Regular cardiac myocyte (primary cell): ENCODE data around the gene PARP15. TPM values are rescaled to one million over a fixed set of nuclear protein-coding genes. Genes with fewer than 3 reads are reported as not detected.

Experiments used
- total RNA-seq: library from RNA; depleted of rRNA; stranded (reverse); fragments of >200 nt; gene quantifications from 2 replicates; pipeline ENCODE4 v1.2.3, GENCODE V29; 2014

The PARP15 gene
- under 0.01 and 0.56 TPM in 2 replicates for total RNA-seq

GRCh38 chr3:122577409-122578031, at the start of gene PARP15:
Gene PARP15 (plus strand): TSS chr3:122577650. CDS start chr3:122577668, 18 bp downstream.

DNA sequence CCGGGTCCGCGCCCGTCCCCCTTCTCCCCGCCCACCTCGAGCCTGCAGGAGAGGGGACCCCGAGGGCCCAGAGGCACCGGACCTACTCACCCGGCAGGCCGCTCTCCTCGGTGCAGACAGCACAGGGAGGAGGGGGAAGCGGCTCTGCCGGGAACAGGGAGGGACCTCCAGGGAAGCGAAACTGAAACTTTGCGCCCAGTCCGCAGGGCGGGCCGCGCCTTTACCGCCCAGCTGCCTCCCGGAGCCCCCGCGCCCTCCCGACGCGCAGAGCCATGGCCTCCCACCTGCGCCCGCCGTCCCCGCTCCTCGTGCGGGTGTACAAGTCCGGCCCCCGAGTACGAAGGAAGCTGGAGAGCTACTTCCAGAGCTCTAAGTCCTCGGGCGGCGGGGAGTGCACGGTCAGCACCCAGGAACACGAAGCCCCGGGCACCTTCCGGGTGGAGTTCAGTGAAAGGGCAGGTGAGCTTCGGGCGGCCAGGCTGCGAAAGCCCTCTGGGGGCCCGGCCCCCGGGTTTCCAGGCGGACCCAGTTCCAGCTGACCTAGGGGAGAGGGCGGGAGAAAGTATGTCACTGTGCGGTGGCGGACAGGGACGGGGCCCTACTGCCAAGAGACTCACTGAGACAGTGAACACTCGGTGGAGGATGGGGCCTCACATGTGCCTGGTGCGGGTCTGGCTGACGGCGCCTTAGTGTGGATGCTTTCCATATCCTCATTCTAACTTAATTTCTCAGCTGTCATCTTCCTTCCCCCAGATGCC, 13.1 kb upstream of the PARP15 start, which contains the start of the genes DTX3L and PARP9:
Gene DTX3L (plus strand): TSS at position 184 of the 758 bp plus-strand sequence. CDS start 89 bp downstream, at position 273.
Gene PARP9 (minus strand): TSS at position 146 of the 758 bp plus-strand sequence. CDS start 4,680 bp downstream, outside the sequence.

GRCh38 chr3:122680475-122681283, 103.2 kb downstream of the PARP15 start, which contains the start of gene PARP14:
Gene PARP14 (plus strand): TSS chr3:122680839. CDS start chr3:122680884, 45 bp downstream.

Other genes starting within 250 kb of the PARP15 start
- gene MIX23, start 194.4 kb upstream of the PARP15 start, total RNA-seq, result 29.3 and 53.5 TPM in 2 replicates
- 20.1 and 33.0 TPM in 2 replicates for gene FAM162A, start 193.5 kb upstream of the PARP15 start, total RNA-seq
- gene WDR5B, start 161.6 kb upstream of the PARP15 start, total RNA-seq, result 4.2 and 5.0 TPM in 2 replicates
- gene KPNA1, start 62.7 kb upstream of the PARP15 start, total RNA-seq, result 21.4 and 33.4 TPM in 2 replicates
- gene PARP9, start 13.3 kb upstream of the PARP15 start, total RNA-seq, result 15.7 and 17.2 TPM in 2 replicates
- 11.0 and 15.9 TPM in 2 replicates for gene DTX3L, start 13.3 kb upstream of the PARP15 start, total RNA-seq
- gene PARP14, start 103.2 kb downstream of the PARP15 start, total RNA-seq, result 36.0 and 64.0 TPM in 2 replicates
- 4.2 and 8.7 TPM in 2 replicates for gene HSPBAP1, start 216.2 kb downstream of the PARP15 start, total RNA-seq
- 13.4 and 23.1 TPM in 2 replicates for gene SLC49A4, start 217.4 kb downstream of the PARP15 start, total RNA-seq